GM12892 (cell line): ENCODE results near the gene MGLL.

Experiments
- POLR2A ChIP-seq: IDR thresholded peaks from 2 replicates; pipeline ENCODE4 v1.6.1; 2011; ENCODE audit warnings: low read depth, low read length, control low read depth
- POLR2AphosphoS5 ChIP-seq: IDR thresholded peaks from 2 replicates; pipeline ENCODE4 v1.6.1; 2011; ENCODE audit warnings: low read depth, low read length, control low read depth
- TAF1 ChIP-seq: IDR thresholded peaks from 2 replicates; pipeline ENCODE4 v1.6.1; 2011; ENCODE audit warnings: low read depth, mild to moderate bottlenecking, control low read depth, low read length, borderline replicate concordance

DNA sequence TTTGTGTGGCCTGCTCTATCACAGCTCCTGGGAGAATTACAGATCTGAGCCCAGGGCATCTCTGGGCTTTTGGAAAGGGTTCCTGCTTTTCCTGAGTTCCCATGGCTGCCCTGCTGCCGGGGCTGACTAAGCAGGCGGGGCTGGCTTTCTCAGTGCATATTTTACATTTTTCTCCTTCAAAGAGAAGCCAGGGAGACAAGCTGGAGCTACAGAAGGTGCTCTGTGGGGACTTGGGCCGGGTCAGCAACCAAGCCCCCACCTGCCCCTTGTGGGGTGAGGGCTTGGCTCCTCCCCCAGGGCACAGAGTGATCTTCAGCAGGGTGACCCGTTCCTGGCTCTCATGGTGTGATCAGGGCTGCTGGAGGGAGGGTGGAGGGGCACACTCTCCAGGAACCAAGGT, 132.2 kb downstream of the MGLL start:
- TF ChIP-seq POLR2A: no peak
- TF ChIP-seq POLR2AphosphoS5: no peak
- TF ChIP-seq TAF1: no peak
